ENCODE results near the gene NEO1. TPM values are rescaled to one million over a fixed set of nuclear protein-coding genes. Genes with fewer than 3 reads are reported as not detected.

The NEO1 gene
- total RNA-seq, 1 experiment from 2014 or later, result 12.4 TPM

- DNase-seq, result no peak
- H3K4me1 Mint-ChIP-seq (ENCODE audit: low read depth, unreplicated experiment), result no peaks in the 10 kb centered on the region
- H3K36me3 ChIP-seq (ENCODE audit: control insufficient read depth, insufficient read depth, low read length), result no peaks in the 10 kb centered on the region
- H3K27me3 ChIP-seq (replicated peaks; ENCODE audit: control insufficient read depth, insufficient read depth, low read length), result no peaks in the 10 kb centered on the region
- H3K27ac Mint-ChIP-seq (ENCODE audit: unreplicated experiment), result no peak overlapping the region
- ChIA-PET CTCF (no interaction called here), POLR2A (no interaction called here)
- H3K36me3 Mint-ChIP-seq (ENCODE audit: insufficient read depth, unreplicated experiment), result no peaks in the 10 kb centered on the region
- intact Hi-C loops (cut with micrococcal nuclease; ENCODE audit: unreplicated experiment), result no loop called here
- H3K4me3 Mint-ChIP-seq (ENCODE audit: unreplicated experiment), result no peak overlapping the region
- no peaks in the 10 kb centered on the region for H3K4me1 ChIP-seq
- H3K9me3 Mint-ChIP-seq (ENCODE audit: unreplicated experiment), result no peaks in the 10 kb centered on the region
- no peaks in the 10 kb centered on the region for H3K27me3 Mint-ChIP-seq (ENCODE audit: insufficient read depth, unreplicated experiment)
- no peak overlapping the region for H3K4me3 ChIP-seq (ENCODE audit: low read depth, low read length)
- no peaks in the 10 kb centered on the region for H3K9me3 ChIP-seq
- TF ChIP-seq, protein P1, sequence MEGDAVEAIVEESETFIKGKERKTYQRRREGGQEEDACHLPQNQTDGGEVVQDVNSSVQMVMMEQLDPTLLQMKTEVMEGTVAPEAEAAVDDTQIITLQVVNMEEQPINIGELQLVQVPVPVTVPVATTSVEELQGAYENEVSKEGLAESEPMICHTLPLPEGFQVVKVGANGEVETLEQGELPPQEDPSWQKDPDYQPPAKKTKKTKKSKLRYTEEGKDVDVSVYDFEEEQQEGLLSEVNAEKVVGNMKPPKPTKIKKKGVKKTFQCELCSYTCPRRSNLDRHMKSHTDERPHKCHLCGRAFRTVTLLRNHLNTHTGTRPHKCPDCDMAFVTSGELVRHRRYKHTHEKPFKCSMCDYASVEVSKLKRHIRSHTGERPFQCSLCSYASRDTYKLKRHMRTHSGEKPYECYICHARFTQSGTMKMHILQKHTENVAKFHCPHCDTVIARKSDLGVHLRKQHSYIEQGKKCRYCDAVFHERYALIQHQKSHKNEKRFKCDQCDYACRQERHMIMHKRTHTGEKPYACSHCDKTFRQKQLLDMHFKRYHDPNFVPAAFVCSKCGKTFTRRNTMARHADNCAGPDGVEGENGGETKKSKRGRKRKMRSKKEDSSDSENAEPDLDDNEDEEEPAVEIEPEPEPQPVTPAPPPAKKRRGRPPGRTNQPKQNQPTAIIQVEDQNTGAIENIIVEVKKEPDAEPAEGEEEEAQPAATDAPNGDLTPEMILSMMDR (IDR thresholded peaks at IDR 0.05; ENCODE audit: insufficient read depth in 1 of 2, low read depth in 1 of 2, low read length in 1 of 2, severe bottlenecking in 1 of 2, unreplicated experiment in 1 of 2), result no peak
- no TSS peak for BruUV-seq (replicated peaks)
Observed at GRCh38 chr15:73175382-73175781, 123.1 kb downstream of the NEO1 start.

GRCh38 chr15:73176598-73176997 lies 124.3 kb downstream of the NEO1 start:
- Histone ChIP-seq H3K36me3 (ENCODE audit: control insufficient read depth, insufficient read depth, low read length) (no peaks in the 10 kb centered on the region), H3K4me1 (no peaks in the 10 kb centered on the region), H3K4me3 (ENCODE audit: low read depth, low read length) (no peak overlapping the region), H3K27me3 (replicated peaks; ENCODE audit: control insufficient read depth, insufficient read depth, low read length) (no peaks in the 10 kb centered on the region), H3K9me3 (peaks cover 4% of the 10 kb centered on the region; the same call in 1 of the 2 replicates)
- POLR2A ChIA-PET, result no interaction called here
- Mint-ChIP-seq H3K27me3 (ENCODE audit: insufficient read depth, unreplicated experiment) (no peaks in the 10 kb centered on the region), H3K9me3 (ENCODE audit: unreplicated experiment) (peaks cover 10% of the 10 kb centered on the region), H3K4me1 (ENCODE audit: low read depth, unreplicated experiment) (no peaks in the 10 kb centered on the region), H3K36me3 (ENCODE audit: insufficient read depth, unreplicated experiment) (no peaks in the 10 kb centered on the region), H3K4me3 (ENCODE audit: unreplicated experiment) (no peak overlapping the region), H3K27ac (ENCODE audit: unreplicated experiment) (no peak overlapping the region)
- CTCF ChIA-PET, result no interaction called here
- intact Hi-C loops (cut with micrococcal nuclease; ENCODE audit: unreplicated experiment), result no loop called here
- TF ChIP-seq, protein P1 (IDR thresholded peaks at IDR 0.05; ENCODE audit: insufficient read depth in 1 of 2, low read depth in 1 of 2, low read length in 1 of 2, severe bottlenecking in 1 of 2, unreplicated experiment in 1 of 2), result no peak
- no TSS peak for BruUV-seq (replicated peaks)
- DNase-seq, result no peak

DNA sequence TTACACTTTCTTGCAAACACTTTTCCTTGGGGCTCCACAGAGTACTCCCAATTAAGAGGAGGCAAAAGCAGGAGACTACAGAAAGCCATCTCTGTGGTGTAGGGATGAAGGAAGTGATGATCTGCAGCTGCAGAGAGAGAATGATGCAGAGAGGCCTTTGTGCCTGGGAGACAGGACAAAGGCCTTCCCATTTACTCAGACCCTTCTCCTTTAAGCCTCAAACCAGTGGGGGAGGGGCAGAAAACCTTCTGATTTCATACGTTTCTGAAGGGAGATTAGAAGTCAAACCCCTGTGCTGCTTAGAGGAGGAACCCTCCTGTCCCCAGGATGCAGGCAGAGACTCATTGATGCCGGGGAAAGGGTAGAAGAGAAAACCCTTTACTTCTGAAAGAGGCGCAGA lies 130.8 kb downstream of the NEO1 start:
- POLR2A ChIA-PET, result no interaction called here
- H3K4me1 Mint-ChIP-seq (ENCODE audit: low read depth, unreplicated experiment), result no peaks in the 10 kb centered on the region
- no peaks in the 10 kb centered on the region for H3K36me3 Mint-ChIP-seq (ENCODE audit: insufficient read depth, unreplicated experiment)
- H3K27ac Mint-ChIP-seq (ENCODE audit: unreplicated experiment), result no peak overlapping the region
- H3K27me3 ChIP-seq (replicated peaks; ENCODE audit: control insufficient read depth, insufficient read depth, low read length), result no peaks in the 10 kb centered on the region
- no peaks in the 10 kb centered on the region for H3K36me3 ChIP-seq (ENCODE audit: control insufficient read depth, insufficient read depth, low read length)
- no TSS peak for BruUV-seq (replicated peaks)
- peaks cover 4% of the 10 kb centered on the region for H3K27me3 Mint-ChIP-seq (ENCODE audit: insufficient read depth, unreplicated experiment)
- CTCF ChIA-PET, result no interaction called here
- H3K9me3 ChIP-seq, result peaks cover 4% of the 10 kb centered on the region; the same call in 1 of the 2 replicates
- DNase-seq, result no peak
- peaks cover 19% of the 10 kb centered on the region for H3K9me3 Mint-ChIP-seq (ENCODE audit: unreplicated experiment)
- intact Hi-C loops (cut with micrococcal nuclease; ENCODE audit: unreplicated experiment), result no loop called here
- no peaks in the 10 kb centered on the region for H3K4me1 ChIP-seq
- no peak overlapping the region for H3K4me3 Mint-ChIP-seq (ENCODE audit: unreplicated experiment)
- no peak overlapping the region for H3K4me3 ChIP-seq (ENCODE audit: low read depth, low read length)
- TF ChIP-seq, protein P1 (IDR thresholded peaks at IDR 0.05; ENCODE audit: insufficient read depth in 1 of 2, low read depth in 1 of 2, low read length in 1 of 2, severe bottlenecking in 1 of 2, unreplicated experiment in 1 of 2), result no peak
